ENCODE data around the gene XYLT2. TPM values are rescaled to one million over a fixed set of nuclear protein-coding genes. Genes with fewer than 3 reads are reported as not detected.

Gene XYLT2
- total RNA-seq (2021; fragmentation: NEBNext Ultra II Directional; extraction: Animal tissue kit (Norgen Biotek cat#: 25700)), result 28.0 and 28.9 TPM in 2 replicates
- polyA plus RNA-seq (2011; rRNA removed), result 29.9 and 38.2 TPM in 2 replicates
- 26.8 TPM for polyA plus RNA-seq (2011; cell fraction: cytosol; rRNA removed)
- polyA plus RNA-seq (2011; cell fraction: nucleus; rRNA removed), result 55.3 TPM
- polyA plus RNA-seq (2012, experiment 1 of 2), result 17.0 to 31.4 TPM (median 27.3 TPM) in 4 replicates
- polyA plus RNA-seq (2012, experiment 2 of 2), result 16.5 TPM
- 29.7 TPM for polyA plus RNA-seq (2013, experiment 1 of 2)
- 29.8 TPM for polyA plus RNA-seq (2013, experiment 2 of 2)
- polyA minus RNA-seq (2011; rRNA and poly(A)+ RNA removed), result 28.9 and 33.8 TPM in 2 replicates
- polyA minus RNA-seq (2011; cell fraction: cytosol; rRNA and poly(A)+ RNA removed), result 39.8 TPM
- polyA minus RNA-seq (2011; cell fraction: nucleus; rRNA and poly(A)+ RNA removed), result 35.9 TPM
- long read RNA-seq, experiment 1, partial matches to known transcripts, result 5 of 8 reads
- long read RNA-seq, experiment 1, other reads (novel, unspliced or antisense), result 0 of 8 reads
- long read RNA-seq, experiment 2, partial matches to known transcripts, result 1 of 1 reads
- long read RNA-seq, experiment 2, other reads (novel, unspliced or antisense), result 0 of 1 reads

DNA sequence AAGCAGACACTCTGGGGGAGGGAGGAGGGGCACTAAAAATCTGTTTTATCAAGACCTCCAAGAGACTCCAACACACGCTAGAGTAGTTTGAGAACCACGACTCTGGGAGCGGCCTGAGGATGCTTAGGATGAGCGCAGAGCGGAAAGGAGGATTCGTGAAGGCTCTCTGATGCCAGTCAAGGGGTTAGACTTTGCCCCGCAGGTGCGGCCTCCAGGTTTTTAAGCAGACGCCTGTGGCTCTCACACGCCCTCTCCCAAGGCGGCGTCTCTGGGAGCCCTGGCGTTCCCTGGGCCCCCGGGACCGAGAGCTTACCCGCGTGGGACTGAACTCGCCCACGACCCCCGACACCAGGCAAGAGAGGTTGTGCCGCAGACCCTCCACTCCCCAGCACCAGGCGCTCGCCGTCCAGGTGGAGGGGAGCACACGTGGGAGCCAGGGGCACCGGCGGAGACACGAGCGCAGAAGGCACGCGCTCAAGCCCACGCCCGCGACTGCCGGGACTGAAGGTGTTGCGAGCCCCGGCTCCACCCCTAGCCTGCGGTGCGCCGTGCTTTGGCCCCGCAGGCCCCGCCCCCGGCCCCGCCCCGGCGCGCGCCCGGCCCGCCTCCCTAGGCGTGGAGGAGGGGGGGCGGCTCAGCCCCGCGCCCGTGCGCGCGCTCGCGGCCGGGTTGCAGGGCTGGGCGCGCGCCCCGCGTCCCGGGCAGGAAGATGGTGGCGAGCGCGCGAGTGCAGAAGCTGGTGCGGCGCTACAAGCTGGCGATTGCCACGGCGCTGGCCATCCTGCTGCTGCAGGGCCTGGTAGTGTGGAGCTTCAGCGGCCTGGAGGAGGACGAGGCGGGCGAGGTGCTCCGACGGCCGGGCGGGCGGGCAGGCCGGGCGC is at the start of gene XYLT2:
Gene XYLT2, plus strand, starts transcription at position 695 of the 881 bp plus-strand sequence. Its CDS starts 15 bp downstream, at position 710.
- peaks cover 4 to 17% (median 11%) of the 10 kb centered on the region in 4 experiments for H3K4me1 ChIP-seq (replicated peaks in 1 of 4; ENCODE audit: control insufficient read depth in 3 of 4, insufficient read depth in 4 of 4, low read length in 3 of 4)
- peak within 1 kb of the TSS; percentile 90; the same call in 1 of the 2 replicates for H2BK5ac ChIP-seq (ENCODE audit: low read depth, low read length)
- H3K4me2 ChIP-seq (ENCODE audit: insufficient read depth in 1 of 2, low read depth in 2 of 2, low read length in 2 of 2), result peak within 1 kb of the TSS; percentile 95 to 98
- H4K5ac ChIP-seq (ENCODE audit: insufficient read length, low read depth, low read length), result peak within 1 kb of the TSS; percentile 92
- peak within 1 kb of the TSS; percentile 46; the same call in 1 of the 2 replicates for H2BK15ac ChIP-seq (ENCODE audit: low read length)
- H2AK5ac ChIP-seq (ENCODE audit: low read depth, low read length), result no peak within 1 kb of the TSS; the same call in 1 of the 2 replicates
- H3K4me3 ChIP-seq (ENCODE audit: extremely low read depth in 1 of 4, insufficient read depth in 2 of 4, low read depth in 3 of 4, low read length in 4 of 4), result peak within 1 kb of the TSS; percentile 81 to 93 (median 88)
- no peak within 1 kb of the TSS for H2BK12ac ChIP-seq (ENCODE audit: low read depth, low read length)
- H3K36me3 ChIP-seq (ENCODE audit: control insufficient read depth in 2 of 4, insufficient read depth in 4 of 4, low read length in 3 of 4), result no peaks in the 10 kb centered on the region
- POLR2A ChIA-PET (ENCODE audit: partially characterized antibody), result interaction anchor here (0.6 to 12.4 kb wide), 10 partner anchors 10 to 1418 kb away, joined by 3 to 135 read pairs (median 4); partner anchors contain the start of gene LRRC59
- H3K56ac ChIP-seq (replicated peaks; ENCODE audit: insufficient read length, low read depth, low read length), result peak within 1 kb of the TSS; percentile 92
- FAIRE-seq, result no peak
- no peak within 1 kb of the TSS for H2BK20ac ChIP-seq (ENCODE audit: low read length)
- H4K20me1 ChIP-seq (replicated peaks in 1 of 2; ENCODE audit: control insufficient read depth in 1 of 2, insufficient read depth in 2 of 2, low read length in 2 of 2), result peaks cover 2 to 19% of the 10 kb centered on the region in 2 experiments
- H3K27ac ChIP-seq (ENCODE audit: low read depth, low read length), result peak within 1 kb of the TSS; percentile 80; the same call in 1 of the 2 replicates
- H4K8ac ChIP-seq (ENCODE audit: extremely low read depth, insufficient read depth, low read length), result peak within 1 kb of the TSS; percentile 90
- H3K9me3 ChIP-seq (ENCODE audit: insufficient read depth in 2 of 2, low read depth in 1 of 2, low read length in 1 of 2), result no peaks in the 10 kb centered on the region
- CTCF ChIA-PET (ENCODE audit: partially characterized antibody), result interaction anchor here (0.5 to 1.6 kb wide), 6 partner anchors 12 to 252 kb away, joined by 3 to 5 read pairs (median 3); partner anchors contain the start of gene LRRC59
- peak within 1 kb of the TSS; percentile 81 for H3K14ac ChIP-seq (ENCODE audit: insufficient read length)
- peak within 1 kb of the TSS; percentile 65 for H3K4ac ChIP-seq (replicated peaks; ENCODE audit: insufficient read length, low read depth, low read length)
- peaks cover 0 to 9% (median 5%) of the 10 kb centered on the region in 4 experiments; a peak in 4 of 7 replicates for H3K27me3 ChIP-seq (replicated peaks in 1 of 4; ENCODE audit: control insufficient read depth in 3 of 4, extremely low read depth in 1 of 4, insufficient read depth in 3 of 4, low read length in 3 of 4)
- H3K18ac ChIP-seq (ENCODE audit: extremely low read depth, low read length), result peak within 1 kb of the TSS; percentile 96
- 11% methylated on average over 44 of the region's 87 CpGs; no CpG with 5 or more reads in 1 of the 2 experiments for WGBS, 2 experiments (ENCODE audit: extremely low coverage in 1 of 2, insufficient coverage in 1 of 2, insufficient read length in 1 of 2, insufficient replicate concordance in 2 of 2, low coverage in 1 of 2, low lambda C conversion rate in 2 of 2, missing lambda C conversion rate in 1 of 2)
- peak in 1 of 2 experiments; percentile 89 for DNase-seq (ENCODE audit: low read depth in 1 of 2, low spot score in 2 of 2)
- peaks cover 17% of the 10 kb centered on the region for H3K23me2 ChIP-seq (ENCODE audit: low read depth, low read length)
- no peak within 1 kb of the TSS for H2AFZ ChIP-seq (ENCODE audit: low read length)
- H2BK120ac ChIP-seq (replicated peaks; ENCODE audit: low read depth, low read length), result no peak within 1 kb of the TSS
- H3K23ac ChIP-seq (ENCODE audit: insufficient read length), result no peak within 1 kb of the TSS
- H3K9ac ChIP-seq (replicated peaks in 1 of 4; ENCODE audit: extremely low read depth in 1 of 4, low read depth in 3 of 4, low read length in 3 of 4), result peak within 1 kb of the TSS; percentile 67 to 83 (median 74)
- peak within 1 kb of the TSS; percentile 98 for H4K91ac ChIP-seq (replicated peaks; ENCODE audit: insufficient read length, low read length)
- H3K79me2 ChIP-seq (ENCODE audit: control insufficient read depth in 1 of 2, insufficient read depth in 2 of 2, low read length in 2 of 2), result peaks cover 0 to 25% of the 10 kb centered on the region in 2 experiments; a peak in 2 of 4 replicates
- peaks cover 14% of the 10 kb centered on the region for H3K79me1 ChIP-seq (ENCODE audit: low read depth, low read length)
- no peak for TF ChIP-seq BRCA1 (IDR thresholded peaks at IDR 0.05; ENCODE audit: low read depth, low read length)
- TF ChIP-seq JUND (IDR thresholded peaks at IDR 0.05; ENCODE audit: low read length), result no peak
- peak; percentile 56; the same call in 1 of the 2 replicates for TF ChIP-seq YY1 (IDR thresholded peaks at IDR 0.05; ENCODE audit: low read depth, low read length)
- TF ChIP-seq POLR2A (IDR thresholded peaks at IDR 0.05; ENCODE audit: control extremely low read depth in 1 of 2, low read depth in 2 of 2, low read length in 2 of 2), result peak; percentile 51 to 60
- TF ChIP-seq, protein P1, sequence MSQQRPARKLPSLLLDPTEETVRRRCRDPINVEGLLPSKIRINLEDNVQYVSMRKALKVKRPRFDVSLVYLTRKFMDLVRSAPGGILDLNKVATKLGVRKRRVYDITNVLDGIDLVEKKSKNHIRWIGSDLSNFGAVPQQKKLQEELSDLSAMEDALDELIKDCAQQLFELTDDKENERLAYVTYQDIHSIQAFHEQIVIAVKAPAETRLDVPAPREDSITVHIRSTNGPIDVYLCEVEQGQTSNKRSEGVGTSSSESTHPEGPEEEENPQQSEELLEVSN (IDR thresholded peaks at IDR 0.05), result no peak; the same call in 1 of the 2 replicates
- no peak for TF ChIP-seq SP2 (IDR thresholded peaks at IDR 0.05; ENCODE audit: low read length)
- no peak for TF ChIP-seq NRF1 (IDR thresholded peaks at IDR 0.05; ENCODE audit: low read depth, low read length)
- peak; percentile 70 for TF ChIP-seq TAF1 (IDR thresholded peaks at IDR 0.05; ENCODE audit: low read depth, low read length)
